GM10266 (cell line): ENCODE measurements around the gene LRRN3.

Experiments used
- DNase-seq: peaks from one replicate; pipeline ENCODE4 v3.0.0; 2012; ENCODE audit errors: extremely low spot score
- TF ChIP-seq, protein P1 (sequence below): IDR thresholded peaks from 2 replicates; pipeline ENCODE4 v1.5.1; 2012; ENCODE audit warnings: mild to moderate bottlenecking, low read depth; ENCODE audit not compliant: control insufficient read depth, insufficient read depth; ENCODE audit errors: missing control alignments

Gene LRRN3

DNA sequence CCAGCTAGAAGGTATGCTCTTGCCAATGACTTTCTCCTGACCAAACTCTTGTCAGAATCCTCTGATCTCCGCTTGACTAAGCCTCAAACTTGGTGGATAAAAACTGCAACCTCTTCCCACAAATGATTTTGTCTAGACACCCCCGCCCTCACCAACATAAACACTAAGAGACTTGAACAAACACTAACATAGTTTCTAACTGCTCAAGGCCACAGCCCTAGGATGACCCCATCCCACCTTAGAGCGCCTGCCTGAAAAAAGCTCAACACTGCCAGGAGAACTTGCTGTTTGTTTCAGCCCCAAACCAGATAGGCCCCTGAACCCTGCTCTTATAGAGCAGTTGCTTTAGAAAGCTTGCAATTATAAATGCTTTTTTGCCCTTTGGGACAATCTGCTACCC is 71.8 kb downstream of the LRRN3 start:
- TF ChIP-seq, protein P1, sequence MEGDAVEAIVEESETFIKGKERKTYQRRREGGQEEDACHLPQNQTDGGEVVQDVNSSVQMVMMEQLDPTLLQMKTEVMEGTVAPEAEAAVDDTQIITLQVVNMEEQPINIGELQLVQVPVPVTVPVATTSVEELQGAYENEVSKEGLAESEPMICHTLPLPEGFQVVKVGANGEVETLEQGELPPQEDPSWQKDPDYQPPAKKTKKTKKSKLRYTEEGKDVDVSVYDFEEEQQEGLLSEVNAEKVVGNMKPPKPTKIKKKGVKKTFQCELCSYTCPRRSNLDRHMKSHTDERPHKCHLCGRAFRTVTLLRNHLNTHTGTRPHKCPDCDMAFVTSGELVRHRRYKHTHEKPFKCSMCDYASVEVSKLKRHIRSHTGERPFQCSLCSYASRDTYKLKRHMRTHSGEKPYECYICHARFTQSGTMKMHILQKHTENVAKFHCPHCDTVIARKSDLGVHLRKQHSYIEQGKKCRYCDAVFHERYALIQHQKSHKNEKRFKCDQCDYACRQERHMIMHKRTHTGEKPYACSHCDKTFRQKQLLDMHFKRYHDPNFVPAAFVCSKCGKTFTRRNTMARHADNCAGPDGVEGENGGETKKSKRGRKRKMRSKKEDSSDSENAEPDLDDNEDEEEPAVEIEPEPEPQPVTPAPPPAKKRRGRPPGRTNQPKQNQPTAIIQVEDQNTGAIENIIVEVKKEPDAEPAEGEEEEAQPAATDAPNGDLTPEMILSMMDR: no peak
- no peak for DNase-seq

DNA sequence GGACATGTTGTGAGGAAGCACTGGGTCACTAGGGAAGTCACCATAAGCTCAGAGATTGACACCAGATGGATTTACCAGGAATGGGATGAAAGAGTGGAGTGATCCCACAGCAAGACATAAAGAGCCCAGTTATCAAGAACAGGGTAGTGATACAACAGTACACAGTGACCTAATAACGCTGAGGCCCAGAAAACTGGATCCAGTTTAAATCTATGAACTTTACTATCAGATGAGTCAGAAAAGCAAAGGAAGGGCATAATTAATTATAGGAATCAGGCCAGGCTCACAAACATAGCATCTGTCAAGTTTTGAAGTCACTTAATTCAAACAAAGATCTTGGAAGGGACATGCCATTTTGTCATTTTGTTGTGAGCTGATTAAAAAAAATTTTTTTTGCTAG is 73.5 kb downstream of the LRRN3 start:
- TF ChIP-seq, protein P1: no peak

DNA sequence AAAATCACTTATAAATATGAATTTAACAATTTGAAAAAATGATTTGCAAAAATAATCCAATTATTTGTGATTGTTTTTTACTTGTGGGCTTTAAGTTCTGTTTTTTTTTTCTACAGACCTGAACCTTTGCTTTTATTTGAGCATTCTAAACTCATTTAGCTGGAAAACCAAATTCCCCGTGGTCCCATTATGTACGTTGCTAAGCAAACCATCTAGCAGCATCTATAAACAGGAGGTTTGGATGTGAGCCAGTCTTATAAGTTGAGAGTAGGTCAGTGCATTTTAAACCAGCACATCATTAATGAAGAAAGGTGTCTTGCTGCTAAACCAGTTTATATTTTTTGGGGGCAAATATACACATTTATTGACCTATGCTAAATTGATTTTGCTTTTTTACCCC is 77.3 kb downstream of the LRRN3 start:
- DNase-seq: no peak
- TF ChIP-seq, protein P1: no peak

More for the DNA sequence above, 73.5 kb downstream of the LRRN3 start:
- no peak for DNase-seq

DNA sequence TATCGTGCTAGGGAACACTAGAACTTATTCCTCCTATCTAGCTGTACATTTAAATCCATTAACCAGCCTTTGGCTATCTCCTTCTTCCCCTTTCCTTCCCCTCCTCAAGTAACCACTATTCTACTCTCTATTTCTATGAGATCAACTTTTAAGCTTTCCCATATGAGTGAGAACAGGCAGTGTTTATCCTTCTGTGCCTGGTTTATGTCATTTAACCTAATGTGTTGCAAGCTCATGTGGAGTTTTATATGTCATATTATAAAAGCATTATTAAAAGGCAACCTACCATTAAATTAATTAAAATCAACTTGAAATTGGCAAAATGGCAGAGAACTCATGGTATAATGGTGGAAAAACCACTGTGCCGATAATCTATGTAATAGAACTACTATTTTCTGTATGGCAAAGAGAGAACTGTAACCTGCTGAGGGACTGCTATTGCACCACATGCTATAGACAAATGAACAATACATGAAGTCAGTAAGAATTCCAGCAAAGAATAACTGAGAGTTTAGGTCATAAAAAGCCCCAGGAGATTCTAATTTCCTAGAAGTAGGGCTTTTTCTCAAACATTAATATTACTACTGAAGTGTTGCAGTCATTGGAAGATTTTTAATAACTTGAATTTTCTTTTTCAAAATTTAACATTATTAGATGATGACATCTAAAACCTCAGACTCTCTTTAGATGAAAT is 81.8 kb downstream of the LRRN3 start:
- no peak for DNase-seq
- TF ChIP-seq, protein P1: no peak

DNA sequence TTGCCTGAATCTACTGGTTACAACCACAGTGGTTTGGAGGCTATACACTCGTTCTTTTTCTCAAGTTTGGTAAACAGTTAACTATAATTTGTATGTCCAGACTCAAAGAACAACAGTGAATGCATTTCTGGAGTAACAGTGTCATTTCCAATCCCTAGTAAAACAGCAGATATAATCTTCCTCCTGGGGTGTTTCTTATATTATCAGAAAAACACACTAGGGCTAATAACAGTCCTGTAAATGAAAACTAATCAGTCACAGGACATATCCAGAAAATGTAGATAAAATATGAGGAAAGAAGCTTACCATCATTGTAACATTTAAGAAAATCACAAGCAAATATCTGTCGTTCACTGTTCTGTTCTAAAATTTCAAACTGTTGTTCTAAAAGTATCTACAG is 82.6 kb downstream of the LRRN3 start:
- TF ChIP-seq, protein P1: no peak
- no peak for DNase-seq

DNA sequence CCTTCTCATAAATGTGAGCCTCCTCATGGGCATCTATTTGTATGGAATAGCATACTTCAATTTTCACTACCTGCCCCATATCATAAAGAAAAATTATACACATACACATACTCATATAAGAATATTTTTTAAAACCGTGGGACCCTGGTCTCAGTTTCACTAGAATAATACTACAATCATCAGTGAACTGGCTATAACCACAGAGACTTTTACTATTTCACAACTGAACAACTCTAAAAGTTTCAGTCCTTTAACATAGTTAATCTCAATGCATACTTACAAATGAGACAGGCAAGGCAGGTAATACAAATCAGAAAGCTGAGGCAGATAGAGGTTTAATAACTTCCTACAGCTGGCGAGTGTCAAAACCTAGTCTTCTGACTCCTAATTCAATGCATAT is 83.1 kb downstream of the LRRN3 start:
- TF ChIP-seq, protein P1: no peak
- no peak for DNase-seq

DNA sequence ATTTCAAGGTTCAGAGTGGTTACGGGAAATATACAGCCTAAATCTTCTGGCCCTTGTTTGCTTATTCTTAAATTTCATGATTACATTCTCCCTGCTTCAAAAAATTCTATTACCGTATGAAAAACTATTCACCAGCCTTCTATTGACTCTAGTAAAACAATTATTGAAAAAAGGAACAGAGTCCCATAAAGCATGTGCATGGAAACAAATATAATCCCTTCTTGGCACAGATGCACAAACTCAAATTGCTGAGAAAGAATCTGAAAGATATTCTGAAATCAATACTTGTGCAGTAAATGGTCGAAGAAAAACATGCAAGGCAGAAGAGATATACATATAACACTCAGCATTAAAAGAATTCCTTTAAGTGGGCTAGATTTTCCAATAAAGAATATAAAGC is 83.6 kb downstream of the LRRN3 start:
- TF ChIP-seq, protein P1: no peak
- no peak for DNase-seq
